DMS53 treated with DMSO at 0.1 percent for 48 hours (cell line): ENCODE measurements around the gene SLC14A1.
"Not testable (repeated sequence)": the region's sequence is repeated elsewhere in the genome, so short reads cannot be mapped to it uniquely, and the experiment has no call there.

Experiments used
- DNase-seq: peaks from one replicate; lab custom pipeline; 2025; ENCODE audit not compliant: unreplicated experiment; lab: John Stamatoyannopoulos, UW

The SLC14A1 gene

GRCh38 chr18:45753286-45753685, 29.3 kb downstream of the SLC14A1 start:
- no peak for DNase-seq

GRCh38 chr18:45755934-45756333, 32.0 kb downstream of the SLC14A1 start:
- no peak for DNase-seq

- DNase-seq: no peak
Measured at GRCh38 chr18:45757005-45757404, 33.0 kb downstream of the SLC14A1 start.

- DNase-seq: not testable (repeated sequence)
Measured at GRCh38 chr18:45757644-45758043, 33.7 kb downstream of the SLC14A1 start.

- DNase-seq: no peak
Measured at GRCh38 chr18:45760462-45761036, 36.6 kb downstream of the SLC14A1 start.

- DNase-seq: no peak
Measured at GRCh38 chr18:45761512-45762114, 37.6 kb downstream of the SLC14A1 start.

- DNase-seq: no peak
Measured at GRCh38 chr18:45764000-45764686, 40.2 kb downstream of the SLC14A1 start.

GRCh38 chr18:45765796-45766195, 41.8 kb downstream of the SLC14A1 start:
- DNase-seq: no peak

GRCh38 chr18:45771587-45772480, 47.9 kb downstream of the SLC14A1 start:
- no peak for DNase-seq

GRCh38 chr18:45774065-45774521, 50.1 kb downstream of the SLC14A1 start:
- DNase-seq: no peak

GRCh38 chr18:45775241-45775676, 51.3 kb downstream of the SLC14A1 start:
- peak; percentile 83 for DNase-seq

- no peak for DNase-seq
Measured at GRCh38 chr18:45775743-45776142, 51.8 kb downstream of the SLC14A1 start.

- no peak for DNase-seq
Measured at GRCh38 chr18:45777393-45777792, 53.4 kb downstream of the SLC14A1 start.

- no peak for DNase-seq
Measured at GRCh38 chr18:45780568-45780967, 56.6 kb downstream of the SLC14A1 start.

- no peak for DNase-seq
Measured at GRCh38 chr18:45782662-45783061, 58.7 kb downstream of the SLC14A1 start.

GRCh38 chr18:45783097-45784075, 59.4 kb downstream of the SLC14A1 start:
- DNase-seq: no peak

GRCh38 chr18:45785134-45785533, 61.2 kb downstream of the SLC14A1 start:
- no peak for DNase-seq

GRCh38 chr18:45786941-45787340, 63.0 kb downstream of the SLC14A1 start:
- DNase-seq: no peak

- DNase-seq: no peak
Measured at GRCh38 chr18:45787346-45787745, 63.4 kb downstream of the SLC14A1 start.

- DNase-seq: no peak
Measured at GRCh38 chr18:45788861-45789260, 64.9 kb downstream of the SLC14A1 start.
